HG02623 (cell line): ENCODE results near the gene PNRC1.
"Not testable (repeated sequence)": the region's sequence is repeated elsewhere in the genome, so short reads cannot be mapped to it uniquely, and the experiment has no call there.

ENCODE experiments used
- ATAC-seq: cut with Tn5 transposase; IDR thresholded peaks from one replicate; pipeline ENCODE4 v1.9.1; 2021; ENCODE audit warnings: moderate library complexity; ENCODE audit not compliant: unreplicated experiment

The PNRC1 gene

DNA sequence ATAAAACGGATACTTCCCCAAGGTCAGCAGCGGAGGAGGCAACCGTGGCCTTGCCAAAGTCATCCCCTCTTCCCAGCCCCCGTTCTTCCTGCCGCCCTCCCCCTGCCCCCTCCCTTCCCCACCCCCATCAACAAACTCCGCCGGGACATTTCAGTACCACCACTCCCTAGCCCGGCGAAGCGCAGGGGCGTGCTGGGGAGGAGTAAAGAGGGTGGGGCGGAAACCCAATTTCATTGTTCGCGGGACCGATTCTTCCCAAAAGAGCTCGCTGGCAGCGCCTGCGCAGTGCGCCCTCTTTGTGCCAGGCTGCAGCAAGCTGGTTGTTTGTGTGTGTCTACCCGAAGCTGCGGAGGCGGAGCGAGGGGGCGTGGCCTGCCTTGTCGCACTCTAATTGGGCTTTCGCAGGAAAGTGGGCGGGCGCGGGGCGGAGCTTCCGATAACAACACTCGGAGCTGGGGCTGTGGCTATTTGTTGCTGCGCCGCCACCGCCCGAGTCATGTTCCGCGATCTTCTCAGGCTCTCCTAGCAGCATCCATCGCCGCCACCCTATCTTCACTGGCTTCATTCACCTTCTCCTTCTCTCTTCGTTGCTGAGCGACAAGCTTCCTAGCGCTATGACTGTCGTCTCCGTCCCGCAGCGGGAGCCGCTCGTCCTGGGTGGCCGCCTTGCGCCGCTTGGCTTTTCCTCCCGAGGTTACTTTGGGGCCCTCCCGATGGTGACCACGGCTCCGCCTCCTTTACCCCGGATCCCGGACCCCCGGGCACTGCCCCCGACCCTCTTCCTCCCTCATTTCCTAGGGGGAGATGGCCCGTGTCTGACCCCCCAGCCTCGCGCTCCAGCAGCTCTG, at the start of gene PNRC1:
Gene PNRC1, plus strand, starts transcription at position 471 of the 848 bp plus-strand sequence. Its CDS starts 144 bp downstream, at position 615.
- peak; percentile 71 for ATAC-seq

DNA sequence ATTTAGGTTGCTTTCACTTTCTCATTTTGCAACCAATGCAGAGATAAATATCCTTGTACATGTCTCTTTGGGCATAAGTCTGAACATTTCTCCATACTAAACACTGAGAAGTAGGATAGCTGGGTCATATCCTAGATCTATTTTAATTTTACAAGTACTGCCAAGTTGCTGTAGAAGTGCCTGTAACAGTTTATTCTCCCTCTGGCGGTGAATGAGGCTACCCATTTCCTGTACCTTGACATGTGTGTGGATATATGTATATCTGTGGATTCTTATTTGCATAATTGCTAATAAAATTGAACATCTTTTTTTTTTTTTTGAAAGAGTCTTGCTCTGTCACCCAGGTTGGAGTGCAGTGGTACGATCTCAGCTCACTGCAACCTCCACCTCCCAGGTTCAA, 48.0 kb upstream of the PNRC1 start:
- ATAC-seq: no peak

DNA sequence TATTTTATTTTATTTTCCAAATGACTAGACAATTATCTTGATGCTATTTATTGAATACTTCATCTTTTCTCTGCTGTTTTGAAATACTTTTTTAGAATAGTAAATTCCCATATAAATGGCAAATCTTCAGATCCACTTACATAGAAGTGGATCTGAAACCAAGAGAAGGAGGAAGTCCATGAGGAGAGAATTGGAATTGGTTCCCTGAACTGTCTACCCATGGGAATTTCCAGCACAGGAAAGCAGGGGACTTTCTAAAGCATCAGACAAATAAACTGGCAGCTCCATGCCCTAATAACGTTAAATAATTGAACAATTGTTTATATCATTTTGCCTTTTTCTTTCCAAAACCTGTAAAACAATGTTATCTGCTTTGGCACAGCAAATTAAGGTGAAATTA, 47.1 kb upstream of the PNRC1 start:
- no peak for ATAC-seq

DNA sequence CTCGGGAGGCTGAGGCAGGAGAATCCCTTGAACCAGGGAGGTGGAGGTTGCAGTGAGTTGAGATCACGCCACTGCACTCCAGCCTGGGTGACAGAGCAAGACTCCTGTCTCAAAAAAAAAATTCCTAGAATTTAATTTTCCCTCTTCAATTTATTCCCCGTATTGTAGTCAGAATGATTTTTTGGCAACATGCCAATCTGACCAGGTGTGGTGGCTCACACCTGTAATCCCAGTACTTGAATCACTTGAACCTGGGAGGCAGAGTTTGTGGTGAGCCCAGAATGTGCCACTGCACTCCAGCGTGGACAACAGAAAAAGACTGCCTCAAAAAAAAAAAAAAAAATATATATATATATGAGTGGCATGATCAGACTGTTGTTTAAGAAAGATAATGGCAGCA, 46.4 kb upstream of the PNRC1 start:
- not testable (repeated sequence) for ATAC-seq

DNA sequence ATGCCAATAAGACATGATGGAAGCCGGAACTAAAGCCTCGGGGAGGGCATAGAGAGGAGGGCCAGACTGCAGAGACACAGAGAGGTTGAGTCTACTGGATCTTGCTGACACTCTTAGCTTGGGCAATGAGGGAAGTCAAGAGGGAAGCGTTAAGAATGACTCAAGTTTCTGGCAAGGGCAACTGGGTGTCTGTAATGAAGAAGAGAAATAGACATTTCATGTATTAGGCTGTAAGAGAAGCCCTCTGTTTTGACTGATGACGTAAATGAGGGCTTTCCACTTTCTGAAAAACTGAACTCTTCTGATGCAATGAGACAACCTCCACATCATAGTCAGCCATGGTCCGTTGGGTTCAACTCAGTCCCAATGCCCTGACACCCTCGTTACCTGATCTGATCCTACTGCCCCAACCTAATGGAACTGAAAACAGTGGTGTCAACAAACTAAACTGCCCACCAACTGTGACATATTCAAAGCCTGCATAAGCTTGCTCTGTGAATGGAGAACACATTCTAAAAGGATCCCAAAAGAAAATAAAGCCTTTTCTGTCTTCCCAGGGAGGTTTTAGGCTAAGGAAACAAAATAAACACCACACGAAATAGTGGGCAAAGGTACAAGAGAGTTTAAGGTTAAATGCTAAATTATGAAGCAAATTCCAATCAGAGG, 45.8 kb upstream of the PNRC1 start:
- no peak for ATAC-seq

DNA sequence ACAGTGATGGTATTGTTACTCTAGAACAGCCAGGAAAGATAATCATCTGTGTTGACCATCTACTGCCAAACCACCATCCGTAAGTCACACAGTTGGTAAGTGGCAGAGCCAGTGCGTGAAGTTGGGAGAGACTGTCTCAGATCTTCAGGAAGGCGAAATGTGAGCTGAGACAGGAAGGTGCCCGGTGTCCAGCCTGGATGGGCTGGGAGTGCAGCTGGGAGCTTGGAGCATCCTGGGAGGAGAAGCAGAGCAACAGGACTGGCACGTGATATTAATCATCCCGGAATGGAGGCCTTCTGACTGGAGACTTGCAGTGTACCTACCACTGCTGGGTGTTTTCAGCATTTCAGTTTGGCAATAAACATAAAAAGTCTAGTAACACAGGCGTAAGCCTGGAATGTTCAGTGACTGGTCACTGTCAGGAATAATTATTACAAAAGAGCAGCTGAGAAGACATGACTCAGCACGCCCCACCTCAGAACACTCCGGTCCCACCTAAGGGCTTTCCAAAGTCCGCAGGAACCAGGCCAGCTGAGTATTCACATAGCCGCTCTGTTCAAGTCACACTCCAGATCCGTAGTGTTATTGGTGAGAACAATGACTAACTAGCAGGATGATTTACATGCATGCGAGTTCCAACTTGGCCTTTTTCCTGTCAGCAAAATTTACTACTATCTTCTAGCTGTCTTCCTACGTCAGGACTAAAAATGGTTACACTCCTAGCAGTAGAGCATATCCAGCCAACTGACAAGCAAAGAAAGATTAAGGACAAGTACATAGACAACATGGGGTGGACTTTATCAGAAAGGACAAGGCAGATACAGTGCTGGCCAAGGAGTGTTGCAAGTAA, 45.1 kb upstream of the PNRC1 start:
- no peak for ATAC-seq

DNA sequence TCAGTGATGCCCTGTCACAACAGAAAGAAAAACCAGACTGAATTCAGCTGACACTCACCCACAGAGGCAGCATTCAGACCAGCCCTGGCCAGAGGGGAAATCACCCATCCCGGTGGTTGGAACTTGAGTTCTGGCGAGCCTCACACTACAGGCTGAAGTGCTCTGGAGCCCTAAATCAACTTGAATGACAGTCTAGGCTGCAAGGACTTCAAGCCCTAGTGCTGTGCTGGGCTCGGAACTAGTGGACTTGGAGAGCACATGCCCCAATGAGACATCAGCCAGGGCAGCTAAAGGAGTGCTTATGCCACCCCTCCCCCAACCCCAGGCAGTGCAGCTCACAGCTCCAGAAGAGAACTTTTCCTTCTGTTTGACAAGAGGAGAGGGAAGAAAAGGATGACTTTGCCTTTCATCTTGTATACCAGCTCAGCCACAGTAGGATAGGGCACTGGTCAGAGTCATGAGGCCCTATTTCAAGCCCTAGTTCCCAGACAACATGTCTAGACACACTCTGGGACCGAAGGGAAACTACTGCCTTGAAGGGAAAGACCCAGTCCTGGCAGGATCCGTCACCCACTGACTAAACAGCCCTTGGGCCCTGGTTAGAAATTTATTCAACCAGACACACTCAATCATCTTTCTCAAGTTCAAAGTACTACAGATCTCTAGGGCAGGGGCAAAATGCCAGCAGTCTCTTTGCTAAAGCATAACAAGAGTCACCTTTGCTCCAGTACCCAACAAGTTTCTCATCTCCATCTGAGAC, 43.2 kb upstream of the PNRC1 start:
- no peak for ATAC-seq

DNA sequence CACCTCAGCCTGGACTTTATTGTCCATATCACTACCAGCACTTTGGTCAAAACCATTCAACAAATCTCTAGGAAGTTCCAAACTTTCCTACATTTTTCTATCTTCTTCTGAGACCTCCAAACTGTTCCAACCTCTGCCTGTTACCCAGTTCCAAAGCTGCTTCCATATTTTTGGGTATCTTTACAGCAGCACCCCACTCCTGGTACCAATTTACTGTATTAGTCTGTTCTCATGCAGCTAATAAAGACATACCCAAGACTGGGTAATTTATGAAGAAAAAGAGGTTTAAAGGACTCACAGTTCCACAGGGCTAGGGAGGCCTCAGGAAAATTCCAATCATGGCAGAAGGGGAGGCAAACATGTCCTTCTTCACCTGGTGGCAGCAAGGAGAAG, 42.7 kb upstream of the PNRC1 start:
- ATAC-seq: not testable (repeated sequence)

DNA sequence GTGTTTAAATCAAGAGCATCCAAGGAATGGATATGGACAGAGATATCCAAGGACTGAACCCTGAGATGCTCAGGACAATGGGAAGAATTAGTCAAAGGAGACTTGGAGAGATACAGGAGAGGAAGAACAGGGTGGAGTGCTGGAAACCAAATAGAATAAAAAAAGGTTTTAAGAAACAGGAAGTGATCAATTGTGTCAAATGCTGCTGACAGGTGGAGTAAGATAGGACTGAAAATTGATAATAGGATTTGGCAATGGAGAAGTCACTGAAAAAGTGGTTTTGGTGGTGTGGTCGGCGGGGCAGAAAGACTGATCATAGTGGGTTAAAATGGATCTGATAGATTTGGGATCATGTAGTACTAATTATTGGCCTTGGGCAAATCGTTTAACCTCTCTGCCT, 37.9 kb upstream of the PNRC1 start:
- no peak for ATAC-seq

DNA sequence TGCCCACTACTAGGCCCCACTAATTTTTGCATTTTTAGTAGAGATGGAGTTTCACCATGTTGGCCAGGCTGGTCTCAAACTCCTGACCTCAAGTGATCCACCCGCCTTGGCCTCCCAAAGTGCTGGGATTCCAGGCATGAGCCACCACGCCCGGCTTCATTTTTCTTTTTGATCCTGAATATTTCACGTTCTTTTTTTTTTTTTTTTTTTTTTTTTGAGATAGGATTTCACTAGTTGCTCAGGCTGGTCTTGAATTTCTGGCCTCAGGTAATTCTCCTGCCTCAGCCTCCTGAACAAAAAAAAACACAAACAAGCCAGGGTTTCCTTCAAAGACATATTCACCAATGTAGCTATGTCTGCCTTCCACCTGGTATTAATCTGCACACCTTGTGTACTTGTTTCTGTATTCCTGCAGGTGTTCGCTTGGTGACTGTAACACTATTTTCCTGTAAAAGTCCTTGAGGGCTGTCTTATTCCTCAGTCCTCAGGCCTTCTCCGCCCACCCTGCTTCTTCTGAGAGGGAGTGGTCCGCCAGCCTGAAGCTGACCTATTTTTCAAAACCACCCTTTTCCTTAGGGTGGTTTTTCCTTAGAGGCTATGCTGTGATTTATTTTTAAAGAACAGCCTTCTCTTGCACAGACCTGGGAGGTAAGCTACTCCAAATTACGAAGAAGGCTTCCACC, 36.1 kb upstream of the PNRC1 start:
- ATAC-seq: no peak

DNA sequence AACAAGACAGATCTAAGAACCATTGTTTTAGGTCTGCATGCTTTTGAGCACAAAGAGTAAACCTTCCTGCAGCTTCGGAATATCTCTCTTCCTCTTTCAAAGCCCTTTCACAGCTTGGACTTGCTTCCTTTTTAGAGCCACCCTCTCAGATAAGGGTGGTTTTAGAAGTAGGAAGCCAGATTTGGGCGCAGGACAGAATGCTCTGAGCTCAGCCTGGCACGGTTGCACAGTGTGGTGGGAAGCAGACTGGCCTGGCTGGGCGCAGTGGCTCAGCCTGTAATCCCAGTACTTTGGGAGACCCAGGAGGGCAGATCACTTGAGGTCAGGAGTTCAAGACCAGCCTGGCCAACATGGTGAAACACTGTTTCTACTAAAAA, 35.6 kb upstream of the PNRC1 start:
- ATAC-seq: no peak

DNA sequence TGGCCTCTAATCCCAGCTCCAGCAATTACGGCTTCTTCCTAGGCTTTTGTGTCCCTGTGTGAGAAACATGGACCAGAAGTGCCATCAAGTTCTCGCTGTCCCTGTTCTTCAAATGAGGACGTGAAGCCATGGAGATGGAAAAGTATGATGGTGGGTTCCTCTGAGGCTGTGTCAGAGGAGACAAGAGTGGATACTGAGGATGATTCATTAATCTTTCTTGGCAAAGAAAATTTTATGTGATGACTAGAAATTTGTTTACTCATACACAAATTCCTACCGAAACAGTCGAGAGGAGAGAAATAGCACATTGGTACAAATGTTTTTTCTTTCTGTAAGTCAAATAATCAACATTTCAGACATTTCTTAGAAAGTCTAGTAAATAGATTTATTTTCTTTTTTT, 35.0 kb upstream of the PNRC1 start:
- ATAC-seq: no peak

DNA sequence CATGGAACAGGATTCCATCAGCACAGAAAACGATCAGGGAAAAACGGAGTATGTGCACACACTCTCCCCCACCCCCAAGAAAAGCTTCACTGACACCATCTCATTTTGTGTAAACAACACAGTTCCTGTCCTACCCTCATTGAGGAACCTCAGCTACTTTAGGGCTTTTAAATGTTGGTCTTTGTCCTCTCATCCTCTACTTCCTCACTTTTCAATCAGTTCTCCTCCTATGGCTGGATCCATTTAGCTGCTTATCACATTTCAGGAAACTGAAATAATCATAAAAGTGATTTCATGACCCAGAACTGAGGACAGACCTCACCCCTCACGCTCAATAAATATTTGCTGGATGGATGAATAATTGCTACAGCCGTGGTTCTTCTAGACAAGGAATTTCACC, 33.1 kb upstream of the PNRC1 start:
- ATAC-seq: no peak

DNA sequence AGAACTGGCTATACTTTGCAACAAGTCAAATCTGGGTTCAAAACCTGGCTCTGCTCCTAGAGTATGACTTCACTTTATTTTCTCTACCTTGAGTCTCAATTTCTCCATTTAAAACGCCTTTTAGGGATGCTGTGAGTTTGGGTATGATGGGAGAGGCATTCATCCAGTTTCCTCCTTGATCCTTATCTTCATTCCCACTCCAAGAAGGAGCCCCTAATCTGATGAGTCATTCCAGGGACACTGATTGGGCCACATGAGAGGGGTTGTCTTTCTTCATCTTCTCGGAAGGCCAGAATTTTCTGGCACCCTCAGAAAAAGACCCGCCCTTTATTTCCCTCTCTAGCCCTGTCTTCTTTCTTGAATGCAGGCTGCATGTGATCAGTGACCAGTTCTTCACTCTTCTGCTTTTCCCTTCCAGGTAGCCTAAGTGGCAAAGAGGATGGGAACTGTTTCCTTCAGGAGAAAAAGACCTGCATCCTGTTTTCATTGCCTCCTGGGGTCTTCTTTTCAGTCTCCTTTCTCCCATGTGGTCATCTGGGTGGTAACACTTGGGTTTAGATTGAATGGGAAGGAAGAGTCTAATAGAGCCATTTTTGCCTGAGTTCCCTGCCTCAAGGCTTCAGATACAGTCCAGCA, 32.1 kb upstream of the PNRC1 start:
- no peak for ATAC-seq

DNA sequence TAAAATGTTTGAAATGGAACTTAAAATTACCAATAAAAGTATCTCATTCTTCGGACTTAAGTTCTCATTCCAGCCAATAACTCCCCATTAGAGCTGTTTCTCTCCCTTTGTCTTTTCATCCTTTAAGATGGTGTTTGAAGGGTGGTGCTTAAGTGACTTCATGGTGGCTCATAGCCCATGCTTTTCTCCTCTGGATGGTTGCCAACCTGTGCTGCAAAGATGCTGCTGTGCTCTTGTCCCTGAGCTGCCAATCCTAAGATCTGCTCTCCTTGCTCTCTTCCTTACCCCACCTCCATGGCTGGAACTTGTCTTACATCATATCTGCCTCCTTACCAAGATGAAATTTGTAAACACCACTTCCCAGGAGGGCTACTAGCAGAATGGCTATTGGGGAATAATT, 31.6 kb upstream of the PNRC1 start:
- ATAC-seq: no peak

DNA sequence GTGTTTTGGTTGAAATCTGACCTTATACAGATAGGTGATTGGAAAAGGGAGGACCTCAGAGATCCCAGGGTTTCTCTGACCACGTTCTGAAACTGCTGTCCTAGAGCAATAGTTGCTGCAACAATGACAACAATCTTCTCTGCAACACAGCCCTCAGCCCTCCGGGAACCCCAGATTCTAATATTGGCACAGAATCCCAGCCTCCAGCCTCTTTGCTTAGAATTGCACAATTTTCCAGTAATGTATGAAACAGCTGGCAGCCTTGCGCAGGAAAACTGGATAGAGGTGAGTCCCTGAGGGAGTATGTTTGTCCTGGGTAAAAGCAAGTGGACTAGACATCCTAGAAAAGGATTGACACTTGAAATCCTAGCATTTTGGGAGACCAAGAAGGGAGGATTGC, 30.4 kb upstream of the PNRC1 start:
- ATAC-seq: no peak

DNA sequence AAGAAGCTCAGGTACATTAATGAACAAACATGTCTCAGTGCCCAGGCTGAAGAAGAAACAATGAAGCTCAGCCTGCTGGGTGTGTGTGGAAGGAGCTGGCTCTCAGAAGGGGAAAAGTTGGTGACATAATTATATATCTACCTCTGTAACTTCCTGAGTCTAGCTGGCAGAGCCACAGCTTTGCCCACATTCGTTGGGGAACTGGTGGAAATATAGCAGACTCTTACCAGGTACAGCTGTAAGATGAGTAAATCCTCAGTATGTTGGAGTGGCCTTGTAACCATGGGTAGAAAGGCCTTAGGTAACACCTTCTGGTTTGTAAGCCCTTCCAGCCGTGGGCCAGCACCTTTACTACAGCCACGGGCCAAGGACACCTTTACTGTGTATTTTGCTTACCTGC, 29.9 kb upstream of the PNRC1 start:
- no peak for ATAC-seq

DNA sequence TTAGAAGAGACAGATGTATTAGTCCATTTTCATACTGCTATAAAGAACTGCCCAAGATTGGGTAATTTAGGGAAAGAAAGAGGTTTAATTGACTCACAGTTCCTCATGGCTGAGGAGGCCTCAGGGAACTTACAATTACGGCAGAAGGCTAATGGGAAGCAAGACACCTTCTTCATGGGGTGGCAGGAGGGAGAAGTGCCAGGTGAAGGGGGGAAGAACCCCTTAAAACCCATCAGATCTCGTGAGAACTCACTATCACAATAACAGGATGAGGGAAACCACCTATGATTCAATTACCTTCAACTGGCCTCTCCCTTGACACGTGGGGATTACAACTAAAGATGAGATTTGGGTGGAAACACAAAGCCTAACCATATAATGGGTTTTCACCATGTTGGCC, 28.9 kb upstream of the PNRC1 start:
- ATAC-seq: no peak

DNA sequence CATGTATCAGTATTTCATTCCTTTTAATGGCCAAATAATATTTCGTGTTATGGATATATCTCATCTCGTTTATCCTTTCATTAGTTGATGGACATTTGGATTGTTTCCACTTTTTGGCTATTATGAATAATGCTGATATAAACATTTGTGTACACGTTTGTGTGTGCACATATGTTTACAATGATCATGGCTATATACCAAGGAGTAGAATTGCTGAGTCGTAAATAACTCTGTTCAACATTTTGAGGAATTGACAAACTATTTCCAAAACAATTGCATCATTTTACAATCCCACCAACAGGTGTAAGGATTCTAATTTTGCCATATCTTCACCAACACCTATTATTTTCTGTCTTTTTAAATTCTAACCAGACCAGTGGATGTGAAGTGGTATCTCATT, 26.3 kb upstream of the PNRC1 start:
- ATAC-seq: no peak

DNA sequence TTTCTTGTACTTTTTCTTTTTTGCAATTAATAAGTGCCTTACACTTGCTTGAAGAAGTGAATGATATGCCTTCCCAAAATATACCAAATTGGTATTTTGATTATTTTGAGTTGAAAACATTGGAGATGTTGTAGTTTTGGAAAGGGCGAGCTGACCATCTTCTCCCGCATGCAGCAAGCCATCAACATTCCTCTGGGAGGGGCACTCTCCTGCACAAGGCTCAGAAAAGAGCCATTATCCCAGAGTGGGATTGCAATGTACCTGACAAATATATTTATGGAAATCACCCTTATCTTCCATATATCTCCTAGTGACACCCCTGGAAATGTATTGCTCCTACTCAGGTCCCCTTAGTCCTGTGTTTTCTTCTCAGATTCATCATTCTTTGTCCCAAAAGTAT, 22.8 kb upstream of the PNRC1 start:
- no peak for ATAC-seq
